Neural crest cell (in vitro differentiated cells): ENCODE results near the gene FAM124B. TPM values are rescaled to one million over a fixed set of nuclear protein-coding genes. Genes with fewer than 3 reads are reported as not detected.

Source experiments
- DNase-seq: peaks from one replicate; pipeline ENCODE4 v3.0.0; 2021; ENCODE audit warnings: low read depth, mixed read lengths, low spot score
- H3K27ac Mint-ChIP-seq: one replicate; pipeline ENCODE4 v1.8.0; 2021; ENCODE audit warnings: mild to moderate bottlenecking, mixed read lengths; ENCODE audit not compliant: unreplicated experiment
- H3K27me3 Mint-ChIP-seq: 2 replicates; pipeline ENCODE4 v1.8.0; 2021; ENCODE audit warnings: low read depth, mild to moderate bottlenecking, mixed read lengths
- H3K36me3 Mint-ChIP-seq: 2 replicates; pipeline ENCODE4 v1.8.0; 2021; ENCODE audit warnings: low read depth, mild to moderate bottlenecking, mixed read lengths
- H3K4me1 Mint-ChIP-seq: 2 replicates; pipeline ENCODE4 v1.8.0; 2021; ENCODE audit warnings: mixed read lengths
- H3K4me3 Mint-ChIP-seq: one replicate; pipeline ENCODE4 v1.8.0; 2021; ENCODE audit warnings: mild to moderate bottlenecking, mixed read lengths
- H3K9me3 Mint-ChIP-seq: 2 replicates; pipeline ENCODE4 v1.8.0; 2021; ENCODE audit warnings: mixed read lengths
- total RNA-seq: library from RNA; stranded (reverse); gene quantifications from 2 replicates; pipeline ENCODE4 v1.2.1, GENCODE V29; 2021
- TF ChIP-seq, protein P1 (sequence below): fragments of 200-600 bp; sonication (generic); conservative IDR thresholded peaks from 2 replicates; pipeline ENCODE4 v1.5.0; 2021; ENCODE audit warnings: antibody characterized with exemption, mild to moderate bottlenecking

The FAM124B gene
- total RNA-seq, 1 donor from 2014 or later = not detected

DNA sequence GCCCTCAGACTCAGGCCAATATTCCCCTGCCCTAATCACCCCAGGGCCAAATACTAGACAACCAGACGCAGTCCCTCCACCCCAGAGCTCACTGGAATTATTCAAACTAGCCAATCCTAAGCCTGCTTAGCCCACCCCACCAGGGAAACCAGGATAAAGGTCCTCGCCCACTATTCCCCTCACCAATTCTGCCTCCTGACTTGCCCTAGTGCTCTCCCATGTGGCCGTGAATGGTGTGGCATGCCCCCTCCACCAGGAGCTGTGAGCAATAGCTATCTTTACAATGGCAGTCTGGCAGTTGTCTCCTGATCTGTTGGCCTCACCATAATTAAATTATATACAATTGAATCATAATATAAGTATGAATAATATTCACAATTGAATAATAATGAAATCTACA is 42.3 kb downstream of the FAM124B start:
- TF ChIP-seq, protein P1, sequence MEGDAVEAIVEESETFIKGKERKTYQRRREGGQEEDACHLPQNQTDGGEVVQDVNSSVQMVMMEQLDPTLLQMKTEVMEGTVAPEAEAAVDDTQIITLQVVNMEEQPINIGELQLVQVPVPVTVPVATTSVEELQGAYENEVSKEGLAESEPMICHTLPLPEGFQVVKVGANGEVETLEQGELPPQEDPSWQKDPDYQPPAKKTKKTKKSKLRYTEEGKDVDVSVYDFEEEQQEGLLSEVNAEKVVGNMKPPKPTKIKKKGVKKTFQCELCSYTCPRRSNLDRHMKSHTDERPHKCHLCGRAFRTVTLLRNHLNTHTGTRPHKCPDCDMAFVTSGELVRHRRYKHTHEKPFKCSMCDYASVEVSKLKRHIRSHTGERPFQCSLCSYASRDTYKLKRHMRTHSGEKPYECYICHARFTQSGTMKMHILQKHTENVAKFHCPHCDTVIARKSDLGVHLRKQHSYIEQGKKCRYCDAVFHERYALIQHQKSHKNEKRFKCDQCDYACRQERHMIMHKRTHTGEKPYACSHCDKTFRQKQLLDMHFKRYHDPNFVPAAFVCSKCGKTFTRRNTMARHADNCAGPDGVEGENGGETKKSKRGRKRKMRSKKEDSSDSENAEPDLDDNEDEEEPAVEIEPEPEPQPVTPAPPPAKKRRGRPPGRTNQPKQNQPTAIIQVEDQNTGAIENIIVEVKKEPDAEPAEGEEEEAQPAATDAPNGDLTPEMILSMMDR = peak; percentile 48
- no peak overlapping the region for H3K4me3 Mint-ChIP-seq
- DNase-seq = no peak
- no peaks in the 10 kb centered on the region for H3K4me1 Mint-ChIP-seq
- no peaks in the 10 kb centered on the region for H3K9me3 Mint-ChIP-seq
- peak overlapping the region; percentile 83 for H3K27ac Mint-ChIP-seq
- H3K36me3 Mint-ChIP-seq = no peaks in the 10 kb centered on the region
- H3K27me3 Mint-ChIP-seq = no peaks in the 10 kb centered on the region

DNA sequence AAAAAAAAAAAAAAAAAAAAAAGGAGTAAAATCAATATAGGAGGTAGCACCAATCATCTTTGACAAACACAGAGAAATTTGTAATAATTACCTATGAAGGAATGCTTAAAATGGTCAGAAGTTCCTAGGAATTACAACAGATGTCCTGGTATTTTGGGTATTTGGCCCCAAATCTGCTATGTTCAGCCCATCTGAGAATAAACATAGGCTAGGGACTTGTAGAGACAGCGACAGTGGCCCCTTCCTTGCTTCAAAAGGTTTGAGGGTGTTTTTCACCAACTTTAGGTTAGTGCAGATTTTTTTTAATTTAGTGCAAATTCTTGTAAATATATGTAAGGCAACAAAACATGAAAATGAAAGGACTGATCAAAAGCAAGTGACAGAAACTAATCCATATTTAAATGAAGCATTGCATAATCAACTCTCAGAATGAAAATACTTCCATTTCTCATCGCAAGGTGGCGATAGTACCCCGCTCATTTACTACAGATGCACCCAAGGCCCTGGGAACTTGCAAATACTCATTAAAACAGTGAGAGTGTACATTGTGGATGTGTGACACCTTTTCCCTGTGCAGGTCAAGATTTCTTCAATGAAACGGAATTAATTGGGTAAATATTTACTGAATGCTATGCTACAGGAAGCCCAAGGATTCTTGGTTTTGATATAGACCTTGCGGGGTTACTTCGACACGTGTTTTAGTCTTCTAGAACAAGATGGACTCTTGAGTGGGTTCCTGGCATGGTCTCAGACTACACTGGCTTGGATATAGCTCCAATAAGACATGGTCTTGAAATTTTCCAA is 44.6 kb downstream of the FAM124B start:
- Mint-ChIP-seq H3K36me3 (no peaks in the 10 kb centered on the region), H3K27ac (no peak overlapping the region), H3K9me3 (no peaks in the 10 kb centered on the region), H3K4me3 (no peak overlapping the region), H3K4me1 (no peaks in the 10 kb centered on the region), H3K27me3 (no peaks in the 10 kb centered on the region)
- TF ChIP-seq, protein P1 = peak; percentile 91
- peak; percentile 64 for DNase-seq

DNA sequence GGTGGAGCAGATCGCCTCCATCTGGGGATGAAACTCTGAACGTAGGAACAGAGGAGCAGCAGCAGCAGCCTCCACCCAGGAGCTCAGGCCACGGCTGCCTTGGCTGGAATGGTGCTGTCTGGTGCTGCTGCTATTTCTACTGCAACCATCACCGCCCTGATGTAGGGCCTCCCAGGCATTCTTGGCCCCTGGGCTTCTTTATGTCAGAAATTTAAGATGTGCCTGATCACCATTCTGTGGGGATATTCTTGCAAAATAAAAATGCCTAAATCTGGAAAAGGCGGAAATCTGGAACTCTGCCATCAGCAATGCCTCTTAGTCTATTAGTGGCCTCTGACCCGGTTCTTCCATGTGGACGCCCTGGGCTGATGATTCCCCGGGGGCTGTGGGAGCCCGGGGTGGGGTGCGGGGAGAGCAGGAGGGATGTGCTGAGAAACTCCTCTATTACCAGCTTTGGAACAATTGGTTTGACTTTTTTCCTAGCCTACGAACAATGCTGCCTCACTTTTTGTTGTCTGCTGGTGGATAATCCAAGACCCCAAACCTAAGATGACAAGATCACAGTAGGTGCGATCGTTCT is 47.2 kb downstream of the FAM124B start:
- Mint-ChIP-seq H3K4me3 (no peak overlapping the region), H3K9me3 (no peaks in the 10 kb centered on the region), H3K4me1 (peaks cover 9% of the 10 kb centered on the region), H3K27ac (no peak overlapping the region), H3K27me3 (no peaks in the 10 kb centered on the region), H3K36me3 (no peaks in the 10 kb centered on the region)
- TF ChIP-seq, protein P1 = no peak
- DNase-seq = no peak

DNA sequence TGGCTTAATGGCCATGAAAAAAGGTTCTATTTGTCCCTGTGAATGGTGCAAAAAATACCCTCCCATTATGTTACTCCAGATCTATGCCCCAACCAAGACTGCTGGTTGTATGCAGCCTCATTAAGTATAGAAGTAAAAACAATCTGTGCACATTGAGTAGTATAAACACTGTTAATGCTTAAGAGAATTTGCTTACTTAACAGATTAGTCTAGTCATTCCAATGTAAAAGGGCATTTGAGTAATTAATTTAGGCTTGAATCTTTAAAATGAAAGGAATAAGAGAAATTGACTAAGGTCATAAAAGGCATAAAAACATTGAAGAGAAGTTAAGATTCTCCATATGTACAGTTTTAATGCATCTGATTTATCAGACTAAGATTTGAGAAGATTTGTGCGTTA is 51.2 kb downstream of the FAM124B start:
- H3K4me3 Mint-ChIP-seq = no peak overlapping the region

DNA sequence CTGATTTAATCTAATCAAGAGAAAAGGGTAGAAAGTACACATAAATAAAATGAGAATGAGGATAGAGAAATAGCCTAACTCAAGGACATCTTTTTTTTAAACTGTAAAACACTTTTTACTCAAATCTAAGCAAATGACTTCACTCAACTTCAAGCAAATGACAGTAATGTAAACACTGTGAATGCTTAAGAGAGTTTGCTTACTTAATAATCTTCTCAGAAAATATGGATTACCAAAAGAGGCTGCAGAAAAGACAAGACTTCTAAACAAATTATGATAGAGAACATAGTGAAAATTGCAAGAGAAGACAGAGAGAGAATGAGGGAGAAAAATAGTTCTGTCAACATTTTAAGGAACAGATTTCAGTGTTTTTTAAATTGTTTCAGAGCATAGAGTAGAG is 52.5 kb downstream of the FAM124B start:
- H3K27ac Mint-ChIP-seq = no peak overlapping the region
- no peaks in the 10 kb centered on the region for H3K27me3 Mint-ChIP-seq
- H3K9me3 Mint-ChIP-seq = peaks cover 6% of the 10 kb centered on the region
- peaks cover 6% of the 10 kb centered on the region for H3K36me3 Mint-ChIP-seq
- H3K4me3 Mint-ChIP-seq = no peak overlapping the region
- DNase-seq = no peak
- peaks cover 9% of the 10 kb centered on the region for H3K4me1 Mint-ChIP-seq
- TF ChIP-seq, protein P1 = no peak

More for the DNA sequence above, 51.2 kb downstream of the FAM124B start:
- H3K27me3 Mint-ChIP-seq = no peaks in the 10 kb centered on the region
- peaks cover 5% of the 10 kb centered on the region for H3K9me3 Mint-ChIP-seq
- no peak overlapping the region for H3K27ac Mint-ChIP-seq
- no peak for DNase-seq
- TF ChIP-seq, protein P1 = no peak
- peaks cover 4% of the 10 kb centered on the region for H3K36me3 Mint-ChIP-seq
- H3K4me1 Mint-ChIP-seq = peaks cover 9% of the 10 kb centered on the region
